GM21390 (cell line): Measurements from ENCODE around the gene RUSF1.

ENCODE experiments used
- ATAC-seq: cut with Tn5 transposase; IDR thresholded peaks from one replicate; pipeline ENCODE4 v1.9.1; 2021; ENCODE audit not compliant: unreplicated experiment

The RUSF1 gene

GRCh38 chr16:31471241-31471874, 36.8 kb downstream of the RUSF1 start:
- no peak for ATAC-seq

- ATAC-seq: no peak
Observed at GRCh38 chr16:31470615-31471014, 37.6 kb downstream of the RUSF1 start.

GRCh38 chr16:31467858-31468257, 40.3 kb downstream of the RUSF1 start:
- no peak for ATAC-seq

- peak; percentile 58 for ATAC-seq
Observed at GRCh38 chr16:31467151-31467773, 40.9 kb downstream of the RUSF1 start.

- ATAC-seq: no peak
Observed at GRCh38 chr16:31466381-31466841, 41.8 kb downstream of the RUSF1 start.

- ATAC-seq: no peak
Observed at GRCh38 chr16:31465788-31466370, 42.3 kb downstream of the RUSF1 start.

- ATAC-seq: no peak
Observed at GRCh38 chr16:31464781-31465260, 43.4 kb downstream of the RUSF1 start.

GRCh38 chr16:31464348-31464769, 43.8 kb downstream of the RUSF1 start:
- ATAC-seq: no peak

- ATAC-seq: no peak
Observed at GRCh38 chr16:31461921-31462804, 46.0 kb downstream of the RUSF1 start.

GRCh38 chr16:31461201-31461920, 46.8 kb downstream of the RUSF1 start:
- ATAC-seq: no peak

GRCh38 chr16:31460582-31461002, 47.6 kb downstream of the RUSF1 start:
- no peak for ATAC-seq

GRCh38 chr16:31459687-31460581, 48.3 kb downstream of the RUSF1 start:
- peak; percentile 62 for ATAC-seq

- peak; percentile 66 for ATAC-seq
Observed at GRCh38 chr16:31458844-31459686, 49.1 kb downstream of the RUSF1 start, which contains the start of gene ARMC5. ARMC5 (plus strand) TSS chr16:31459501; CDS start chr16:31459525, 24 bp downstream.

- peak; percentile 7 for ATAC-seq
Observed at GRCh38 chr16:31458073-31458843, 49.9 kb downstream of the RUSF1 start.

GRCh38 chr16:31456988-31457360, 51.2 kb downstream of the RUSF1 start:
- no peak for ATAC-seq

GRCh38 chr16:31455601-31456314, 52.4 kb downstream of the RUSF1 start:
- no peak for ATAC-seq
